Measurements from ENCODE around the gene CFAP65. TPM values are rescaled to one million over a fixed set of nuclear protein-coding genes. Genes with fewer than 3 reads are reported as not detected.

CFAP65 gene
- total RNA-seq, 1 experiment from 2014 or later = 0.03 TPM

GRCh38 chr2:218981390-218981880 lies 59.9 kb downstream of the CFAP65 start:
- Histone ChIP-seq H3K4me3 (no peak overlapping the region), H3K36me3 (no peaks in the 10 kb centered on the region), H3K27me3 (peaks cover 45% of the 10 kb centered on the region), H3K9me3 (no peaks in the 10 kb centered on the region)
- no peak for DNase-seq

- no peaks in the 10 kb centered on the region for H3K9me3 ChIP-seq
- H3K36me3 ChIP-seq = no peaks in the 10 kb centered on the region
- peaks cover 42% of the 10 kb centered on the region for H3K27me3 ChIP-seq
- no peak for DNase-seq
- no peak overlapping the region for H3K4me3 ChIP-seq
These were observed 60.5 kb downstream of the CFAP65 start for GRCh38 chr2:218980735-218981389.

- peaks cover 40% of the 10 kb centered on the region for H3K27me3 ChIP-seq
- H3K9me3 ChIP-seq = no peaks in the 10 kb centered on the region
- peak overlapping the region; percentile 35 for H3K4me3 ChIP-seq
- no peaks in the 10 kb centered on the region for H3K36me3 ChIP-seq
- DNase-seq = peak; percentile 74
These were observed 61.2 kb downstream of the CFAP65 start for GRCh38 chr2:218979846-218980734.

- H3K36me3 ChIP-seq = no peaks in the 10 kb centered on the region
These were observed 66.1 kb downstream of the CFAP65 start for GRCh38 chr2:218975060-218975777.

GRCh38 chr2:218970894-218971293 lies 70.4 kb downstream of the CFAP65 start:
- no peaks in the 10 kb centered on the region for H3K9me3 ChIP-seq
- DNase-seq = no peak
- peaks cover 23% of the 10 kb centered on the region for H3K27me3 ChIP-seq
- H3K4me3 ChIP-seq = no peak overlapping the region
- no peaks in the 10 kb centered on the region for H3K36me3 ChIP-seq

More at GRCh38 chr2:218975060-218975777, 66.1 kb downstream of the CFAP65 start:
- no peaks in the 10 kb centered on the region for H3K9me3 ChIP-seq
- DNase-seq = no peak
- H3K27me3 ChIP-seq = peaks cover 11% of the 10 kb centered on the region
- H3K4me3 ChIP-seq = no peak overlapping the region

GRCh38 chr2:218964041-218964771 lies 77.1 kb downstream of the CFAP65 start:
- H3K9me3 ChIP-seq = no peaks in the 10 kb centered on the region
- no peaks in the 10 kb centered on the region for H3K36me3 ChIP-seq
- peak; percentile 40 for DNase-seq
- no peak overlapping the region for H3K4me3 ChIP-seq
- H3K27me3 ChIP-seq = peaks cover 50% of the 10 kb centered on the region

GRCh38 chr2:218963601-218964000 lies 77.7 kb downstream of the CFAP65 start:
- Histone ChIP-seq H3K4me3 (no peak overlapping the region), H3K27me3 (peaks cover 53% of the 10 kb centered on the region), H3K36me3 (no peaks in the 10 kb centered on the region), H3K9me3 (no peaks in the 10 kb centered on the region)
- no peak for DNase-seq

GRCh38 chr2:218962859-218963492 lies 78.3 kb downstream of the CFAP65 start:
- Histone ChIP-seq H3K27me3 (peaks cover 48% of the 10 kb centered on the region), H3K36me3 (no peaks in the 10 kb centered on the region), H3K4me3 (no peak overlapping the region), H3K9me3 (no peaks in the 10 kb centered on the region)
- peak; percentile 63 for DNase-seq

GRCh38 chr2:218961651-218962570 lies 79.4 kb downstream of the CFAP65 start:
- H3K36me3 ChIP-seq = no peaks in the 10 kb centered on the region
- peaks cover 46% of the 10 kb centered on the region for H3K27me3 ChIP-seq
- no peaks in the 10 kb centered on the region for H3K9me3 ChIP-seq
- no peak for DNase-seq
- H3K4me3 ChIP-seq = no peak overlapping the region

GRCh38 chr2:218961229-218961628 lies 80.1 kb downstream of the CFAP65 start:
- H3K27me3 ChIP-seq = peaks cover 43% of the 10 kb centered on the region
- DNase-seq = no peak
- H3K4me3 ChIP-seq = no peak overlapping the region
- H3K9me3 ChIP-seq = no peaks in the 10 kb centered on the region
- H3K36me3 ChIP-seq = no peaks in the 10 kb centered on the region

GRCh38 chr2:218960309-218961165 lies 80.8 kb downstream of the CFAP65 start:
- H3K4me3 ChIP-seq = no peak overlapping the region
- peaks cover 43% of the 10 kb centered on the region for H3K27me3 ChIP-seq
- DNase-seq = no peak
- H3K9me3 ChIP-seq = no peaks in the 10 kb centered on the region
- no peaks in the 10 kb centered on the region for H3K36me3 ChIP-seq

GRCh38 chr2:218959761-218960308 lies 81.5 kb downstream of the CFAP65 start:
- H3K4me3 ChIP-seq = peak overlapping the region; percentile 39
- no peaks in the 10 kb centered on the region for H3K9me3 ChIP-seq
- peaks cover 43% of the 10 kb centered on the region for H3K27me3 ChIP-seq
- no peak for DNase-seq
- no peaks in the 10 kb centered on the region for H3K36me3 ChIP-seq

GRCh38 chr2:218959141-218959731 lies 82.1 kb downstream of the CFAP65 start, which contains the start of gene CDK5R2:
CDK5R2 (plus strand) TSS chr2:218959666; CDS start chr2:218959821, 155 bp downstream.
- Histone ChIP-seq H3K36me3 (no peaks in the 10 kb centered on the region), H3K9me3 (no peaks in the 10 kb centered on the region), H3K27me3 (peaks cover 40% of the 10 kb centered on the region), H3K4me3 (peak within 1 kb of the TSS; percentile 39)
- DNase-seq = peak; percentile 83
